ENCODE data around the gene ZNF892. TPM values are rescaled to one million over a fixed set of nuclear protein-coding genes. Genes with fewer than 3 reads are reported as not detected.

ZNF892 gene
- total RNA-seq (2022; extraction: Qiagen RNA extraction; ENCODE audit: low read depth) = 0.39 to 0.59 TPM (median 0.49 TPM) in 4 of 5 replicates, not detected in the other

GRCh38 chr2:95207111-95207961, at the start of gene ZNF892:
Gene ZNF892 (plus strand): TSS chr2:95207521. CDS start chr2:95207816, 295 bp downstream.

GRCh38 chr2:95159690-95160449, 47.5 kb upstream of the ZNF892 start, which contains the start of gene ZNF514:
Gene ZNF514 (minus strand): TSS chr2:95159848. CDS start chr2:95153253, 6,595 bp downstream.

GRCh38 chr2:95165371-95166064, 41.8 kb upstream of the ZNF892 start, which contains the start of gene ZNF2:
Gene ZNF2 (plus strand): TSS chr2:95165809. CDS start chr2:95176227, 10,418 bp downstream.

Other genes with a start within 250 kb of the ZNF892 start
- gene MAL, start 181.8 kb upstream of the ZNF892 start, total RNA-seq (2022; extraction: Qiagen RNA extraction; ENCODE audit: low read depth) = 0.10 to 0.14 TPM in 2 of 5 replicates, not detected in the others
- gene MRPS5, start 85.7 kb upstream of the ZNF892 start, total RNA-seq (2022; extraction: Qiagen RNA extraction; ENCODE audit: low read depth) = 74.1 to 79.1 TPM (median 77.7 TPM) in 5 replicates
- gene ZNF514, start 47.7 kb upstream of the ZNF892 start, total RNA-seq (2022; extraction: Qiagen RNA extraction; ENCODE audit: low read depth) = 5.6 to 7.6 TPM (median 6.9 TPM) in 5 replicates
- 3.1 to 5.0 TPM (median 3.4 TPM) in 5 replicates for gene ZNF2, start 41.7 kb upstream of the ZNF892 start, total RNA-seq (2022; extraction: Qiagen RNA extraction; ENCODE audit: low read depth)
- gene PROM2, start 66.9 kb downstream of the ZNF892 start, total RNA-seq (2022; extraction: Qiagen RNA extraction; ENCODE audit: low read depth) = 0.15 TPM in 1 of 5 replicates, not detected in the others
- gene KCNIP3, start 89.8 kb downstream of the ZNF892 start, total RNA-seq (2022; extraction: Qiagen RNA extraction; ENCODE audit: low read depth) = 1.0 to 1.9 TPM (median 1.7 TPM) in 5 replicates
- gene FAHD2A, start 195.2 kb downstream of the ZNF892 start, total RNA-seq (2022; extraction: Qiagen RNA extraction; ENCODE audit: low read depth) = 26.5 to 33.5 TPM (median 30.6 TPM) in 5 replicates

All from A549 treated with CpdA at 1 μM for 4 hours (cell line).